GM19328 (cell line): ENCODE results near the gene SIPA1L2.

Experiments
- ATAC-seq: cut with Tn5 transposase; IDR thresholded peaks from one replicate; pipeline ENCODE4 v1.9.1; 2021; ENCODE audit warnings: mild to moderate bottlenecking, moderate library complexity; ENCODE audit not compliant: unreplicated experiment

SIPA1L2 gene

GRCh38 chr1:232644209-232644608, 14.3 kb upstream of the SIPA1L2 start:
- ATAC-seq, result no peak

GRCh38 chr1:232643251-232643650, 13.3 kb upstream of the SIPA1L2 start:
- ATAC-seq, result no peak

DNA sequence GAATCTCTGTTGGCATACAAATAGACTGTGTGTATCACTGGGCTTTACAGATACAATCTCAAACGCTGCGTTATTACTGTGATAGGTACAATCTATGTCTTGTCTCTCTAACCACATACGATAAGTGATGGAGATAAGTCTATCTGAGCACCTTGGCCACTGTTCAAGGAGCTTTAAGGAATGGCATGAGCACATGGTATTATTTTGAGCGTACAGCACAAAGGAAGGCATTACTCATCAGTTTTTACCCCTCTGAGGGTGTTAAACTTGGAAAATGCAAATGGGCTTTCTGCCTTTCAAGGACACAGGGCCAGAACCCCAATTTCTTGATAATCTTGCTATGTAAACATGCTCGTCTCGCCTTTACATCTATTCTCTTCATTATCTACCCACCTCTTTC, 11.6 kb upstream of the SIPA1L2 start:
- no peak for ATAC-seq

DNA sequence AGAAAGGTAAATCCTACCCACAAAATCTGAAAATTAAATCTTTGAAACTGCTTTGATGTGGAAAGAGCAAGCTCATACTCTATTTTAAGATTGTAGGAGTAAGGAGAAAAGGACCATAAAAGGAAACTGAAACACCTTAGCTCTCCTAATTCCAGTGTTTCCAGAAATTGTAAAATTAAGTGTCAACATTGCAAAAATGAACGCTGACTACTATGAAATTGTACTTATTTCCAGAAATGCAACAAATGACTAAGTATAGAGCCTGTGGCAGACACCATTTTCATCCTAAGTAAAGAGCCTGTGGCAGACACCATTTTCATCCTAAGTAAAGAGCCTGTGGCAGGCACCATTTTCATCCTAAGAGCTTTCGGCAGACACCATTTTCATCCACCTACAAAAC, 6.9 kb upstream of the SIPA1L2 start:
- no peak for ATAC-seq

DNA sequence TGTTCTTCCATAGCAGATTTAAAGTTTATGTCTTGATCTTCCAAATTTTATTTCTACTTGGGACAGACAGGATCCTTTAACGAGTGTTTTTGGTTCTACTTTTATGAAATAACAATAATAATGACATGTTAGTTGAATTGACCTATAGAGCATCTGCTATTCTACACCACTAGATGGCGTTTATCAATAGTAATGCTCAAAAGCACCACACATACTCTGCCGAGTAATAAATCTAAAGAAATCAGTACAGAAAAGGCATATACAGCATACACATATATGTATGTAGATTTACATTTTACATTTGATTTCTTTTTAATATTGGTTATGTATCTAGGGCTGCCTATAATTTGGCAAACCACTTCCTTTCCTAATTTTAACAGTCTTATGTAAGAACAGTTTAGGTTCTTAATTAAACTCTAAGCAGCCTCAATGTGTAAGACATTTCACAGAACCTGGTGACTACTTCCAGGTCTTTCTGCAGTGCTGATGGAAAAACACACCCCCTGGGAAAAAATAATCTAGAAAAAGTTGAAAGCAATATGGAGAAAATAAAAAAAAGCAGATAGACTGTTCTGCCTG, 5.9 kb upstream of the SIPA1L2 start:
- peak; percentile 68 for ATAC-seq

DNA sequence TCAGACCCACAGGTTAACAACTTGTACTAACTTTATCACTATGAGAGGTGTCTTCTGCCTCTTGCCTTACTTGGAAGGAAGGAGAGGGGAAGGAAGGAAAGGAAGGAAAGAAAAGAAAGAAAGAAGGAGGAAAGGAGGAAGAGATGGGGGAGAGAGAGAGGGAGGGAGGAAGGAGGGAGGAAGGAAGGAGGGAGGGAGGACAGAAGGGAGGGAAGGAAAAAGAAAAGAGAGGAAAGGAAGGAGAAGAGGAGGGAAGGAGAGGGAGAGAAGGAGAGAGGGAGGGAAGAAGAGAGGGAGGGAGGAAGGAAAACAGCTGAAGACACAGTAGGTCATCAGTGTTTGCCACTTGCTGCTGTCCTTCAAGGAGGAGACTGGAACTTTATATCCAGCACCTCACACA, 5.3 kb upstream of the SIPA1L2 start:
- ATAC-seq, result no peak

GRCh38 chr1:232634096-232634495, 4.2 kb upstream of the SIPA1L2 start:
- no peak for ATAC-seq

GRCh38 chr1:232630894-232631195, 912 bp upstream of the SIPA1L2 start:
- ATAC-seq, result no peak

DNA sequence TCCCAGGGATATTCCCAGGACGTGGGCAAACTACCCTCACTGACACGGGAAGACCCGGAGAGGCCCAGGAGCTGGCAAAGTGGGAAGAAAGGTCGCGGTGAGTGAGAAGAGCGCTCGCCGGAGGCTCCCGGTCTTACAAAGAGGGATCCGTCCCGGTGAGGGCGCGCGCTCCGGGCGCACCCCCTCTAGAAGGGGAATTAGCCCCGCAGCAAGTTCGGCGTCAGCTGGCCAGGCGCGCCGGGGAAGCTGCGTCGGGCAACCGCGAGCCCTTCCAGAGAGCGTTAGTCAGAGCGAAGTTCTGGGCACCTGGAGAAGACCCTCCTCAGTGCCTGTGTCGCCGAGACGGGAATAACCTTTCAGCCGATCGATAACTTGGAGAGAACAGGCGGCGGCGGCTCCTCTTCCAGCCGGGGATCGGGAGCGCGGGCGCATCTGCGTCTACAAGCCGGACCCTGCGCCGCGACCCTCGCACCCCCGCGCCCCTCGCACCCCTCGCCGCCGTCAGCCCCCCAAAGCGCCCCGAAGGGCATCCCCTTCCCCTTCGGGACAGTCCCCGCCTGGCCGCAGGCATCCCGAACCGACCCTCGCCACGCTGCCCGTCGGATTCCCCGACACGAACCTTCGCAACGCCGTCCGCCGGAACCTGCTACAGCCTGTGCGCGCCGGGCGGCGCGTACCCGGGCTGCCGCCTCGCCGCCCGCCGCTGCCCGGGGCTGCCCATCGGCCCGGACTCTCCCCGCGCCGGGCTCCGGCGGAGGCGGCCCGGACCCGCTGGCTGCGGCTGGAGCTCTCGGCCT, 485 bp downstream of the SIPA1L2 start:
- ATAC-seq, result peak; percentile 43

DNA sequence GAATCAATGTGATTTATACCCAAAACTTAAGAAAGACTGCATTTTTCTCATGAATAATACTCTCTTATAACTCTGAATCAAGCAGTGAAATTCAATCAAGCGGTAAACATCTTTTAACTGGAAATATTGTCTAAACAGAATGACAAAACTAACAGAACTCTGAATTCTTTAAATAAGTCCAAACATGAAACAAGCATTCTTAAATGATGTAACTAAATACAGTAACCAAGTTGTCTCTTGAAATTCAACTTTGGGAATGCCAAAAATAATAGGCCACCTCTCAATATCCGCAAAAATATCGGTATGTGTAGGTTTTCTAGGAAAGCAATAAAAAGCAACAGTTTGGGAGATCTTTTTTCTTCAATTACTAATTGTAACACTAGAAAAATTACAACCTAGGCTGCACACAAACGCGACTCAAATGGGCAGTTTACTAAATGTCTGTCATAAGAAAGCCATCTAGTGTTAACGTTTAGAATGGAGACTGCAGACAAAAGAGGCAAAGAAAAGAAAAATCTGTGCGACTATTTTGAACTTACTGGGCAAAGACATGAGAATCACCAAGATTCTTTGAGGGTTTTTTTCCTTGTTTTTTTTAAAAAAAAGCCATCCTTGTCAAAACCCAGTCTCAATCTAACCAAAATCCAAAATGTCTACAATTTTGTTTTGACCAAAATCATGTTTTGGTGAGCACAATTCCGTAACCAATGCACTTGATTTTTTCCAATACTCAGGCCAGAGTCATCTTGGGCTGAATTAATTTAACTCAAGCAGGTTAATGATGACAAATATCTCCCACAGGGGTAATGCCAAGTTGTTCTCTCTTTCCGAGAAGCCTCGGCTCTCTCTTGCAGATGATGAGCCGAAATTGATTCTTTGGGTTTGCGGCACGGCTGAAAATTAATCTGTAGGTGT, 1.3 kb downstream of the SIPA1L2 start:
- no peak for ATAC-seq

DNA sequence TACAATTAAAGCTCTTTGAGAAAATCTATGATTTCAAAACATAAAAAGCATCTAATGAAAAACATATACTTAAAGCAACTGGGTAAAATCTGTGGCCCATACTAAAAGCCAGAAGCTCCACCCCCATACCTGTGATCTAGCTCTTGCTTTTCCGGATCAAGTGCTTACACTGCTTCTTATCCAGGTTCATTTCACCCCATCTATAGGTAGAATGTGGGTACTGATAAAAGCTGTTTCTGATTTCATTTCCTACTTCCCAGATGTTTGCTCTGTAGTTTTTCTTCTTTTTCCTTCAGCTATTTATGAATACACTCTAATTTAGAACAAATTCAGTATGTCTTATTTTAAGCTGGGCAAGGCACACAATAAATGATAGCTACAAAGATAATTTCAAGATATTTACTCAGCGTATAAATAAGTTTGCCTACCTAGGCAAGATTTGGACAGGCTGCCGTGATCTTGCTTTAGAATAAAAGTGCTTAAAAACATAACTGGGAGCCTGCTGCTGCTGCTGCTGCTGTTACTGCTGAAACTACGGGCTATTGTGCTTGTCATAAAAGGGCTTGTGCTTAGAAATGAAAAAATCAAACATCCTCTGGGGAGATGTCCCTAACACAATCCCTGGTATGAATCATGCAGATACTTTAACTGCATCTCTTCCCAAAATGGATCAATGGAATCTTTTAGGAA, 2.1 kb downstream of the SIPA1L2 start:
- ATAC-seq, result no peak

DNA sequence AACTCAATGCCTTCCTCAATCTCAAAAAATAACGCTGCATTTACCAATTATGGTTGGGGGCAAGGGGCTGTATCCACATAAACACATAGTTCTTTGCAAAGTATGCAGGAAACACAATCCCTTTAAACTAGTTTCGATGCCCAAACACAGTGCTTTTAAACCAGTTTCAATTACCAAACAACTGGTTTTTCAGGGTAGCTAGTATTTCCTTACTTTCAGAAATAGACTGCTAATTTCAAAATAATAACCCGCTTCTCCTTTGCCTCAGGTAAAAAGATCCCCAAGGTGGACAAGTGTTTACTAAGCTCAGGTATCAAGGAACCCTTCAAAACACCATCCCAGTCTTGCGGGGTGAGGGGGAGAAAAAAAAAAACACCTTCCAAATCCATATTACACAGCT, 2.8 kb downstream of the SIPA1L2 start:
- no peak for ATAC-seq

GRCh38 chr1:232626452-232626851, 3.5 kb downstream of the SIPA1L2 start:
- no peak for ATAC-seq

- ATAC-seq, result no peak
Observed at GRCh38 chr1:232625319-232625868, 4.5 kb downstream of the SIPA1L2 start.

- ATAC-seq, result no peak
Observed at GRCh38 chr1:232624546-232625281, 5.2 kb downstream of the SIPA1L2 start.

GRCh38 chr1:232622981-232623380, 7.0 kb downstream of the SIPA1L2 start:
- no peak for ATAC-seq

DNA sequence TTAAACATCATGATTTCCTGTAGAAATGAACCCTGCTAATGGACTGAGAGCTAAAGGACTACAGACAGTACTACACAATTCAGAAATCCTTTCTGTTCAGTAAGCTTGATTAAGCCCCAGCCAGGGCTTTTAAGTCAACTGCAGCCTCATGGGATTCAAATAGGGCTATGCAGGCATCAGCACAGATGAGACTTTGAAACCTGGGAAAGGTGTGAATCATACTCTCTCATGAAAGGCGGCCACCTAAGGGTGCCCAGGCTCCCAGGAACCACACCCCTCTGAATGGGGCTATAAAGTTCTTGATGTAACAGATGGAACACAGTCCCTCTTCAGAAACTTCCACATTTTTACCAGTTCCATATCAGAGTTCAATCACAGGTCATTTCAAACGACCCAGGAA, 7.6 kb downstream of the SIPA1L2 start:
- ATAC-seq, result no peak

- ATAC-seq, result no peak
Observed at GRCh38 chr1:232621050-232621449, 8.9 kb downstream of the SIPA1L2 start.

GRCh38 chr1:232620356-232620969, 9.5 kb downstream of the SIPA1L2 start:
- ATAC-seq, result no peak

GRCh38 chr1:232617237-232617636, 12.7 kb downstream of the SIPA1L2 start:
- ATAC-seq, result no peak
